Measurements from ENCODE around the gene CDH1.

The CDH1 gene

GRCh38 chr16:68857479-68857878, 120.4 kb downstream of the CDH1 start:
- no peak for DNase-seq (ENCODE audit: low read depth)

- no peak for DNase-seq (ENCODE audit: low read depth)
Observed at GRCh38 chr16:68859828-68860227, 122.7 kb downstream of the CDH1 start.

DNA sequence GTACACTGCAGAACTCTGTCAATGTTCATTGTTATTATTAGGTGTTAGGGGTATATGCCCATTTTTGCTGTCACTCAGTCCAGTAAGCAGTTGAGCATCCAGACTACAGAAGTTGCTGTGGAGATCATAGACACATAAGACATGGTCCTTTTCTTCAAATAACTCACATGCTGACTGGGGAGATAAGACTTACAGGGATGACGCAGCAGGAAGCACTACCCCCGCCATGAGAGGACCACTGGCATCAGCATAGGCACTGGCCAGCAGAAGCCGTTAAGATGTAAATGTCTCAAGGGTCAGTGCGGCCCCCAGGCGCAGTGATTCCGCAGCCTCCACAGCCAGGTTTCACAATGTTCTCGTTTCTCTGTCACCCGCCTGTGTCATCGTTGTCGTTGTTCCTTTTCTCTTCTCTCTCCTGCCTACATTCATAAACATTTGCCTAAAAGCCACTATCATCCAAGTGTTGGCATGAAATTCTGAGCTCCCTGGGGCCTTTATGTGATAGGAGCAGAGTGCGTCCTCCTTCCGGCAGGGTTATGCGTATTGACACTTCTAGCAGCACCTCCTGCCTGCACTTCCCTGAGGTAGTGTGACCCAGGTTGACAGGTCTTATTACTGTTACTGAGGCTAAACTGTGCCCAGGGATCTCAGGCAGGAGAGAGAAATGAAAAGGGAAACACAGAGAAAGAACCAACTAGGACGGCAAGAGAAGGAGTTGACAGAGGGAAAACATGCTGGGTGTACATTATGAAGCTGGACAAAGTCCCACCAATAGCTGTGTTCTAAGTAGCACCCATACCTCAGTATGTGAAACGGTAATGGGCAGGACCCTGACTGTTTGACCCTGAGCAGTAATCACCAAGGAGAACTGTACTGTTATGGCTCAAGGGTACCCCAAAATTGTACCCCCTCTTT, 124.1 kb downstream of the CDH1 start:
- DNase-seq (ENCODE audit: low read depth): no peak

DNA sequence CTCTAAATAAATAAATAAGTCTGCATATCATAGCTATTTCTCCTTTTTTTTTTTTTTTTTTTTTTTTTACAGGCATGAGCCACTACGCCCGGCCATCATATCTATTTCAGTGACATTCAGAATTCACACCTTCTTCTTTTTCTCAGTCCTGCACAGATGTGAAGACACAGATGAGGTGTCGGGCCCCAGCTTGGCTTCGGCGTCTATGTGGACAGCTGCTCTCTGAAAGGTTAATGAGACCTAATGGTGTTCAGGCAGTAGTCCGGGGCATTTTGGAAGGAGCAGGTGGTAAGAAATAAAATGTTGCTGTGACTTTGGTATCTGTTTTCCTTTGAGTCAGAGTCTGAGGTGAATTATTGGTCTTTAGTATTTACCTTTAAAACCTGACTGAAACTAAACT, 129.8 kb downstream of the CDH1 start:
- DNase-seq (ENCODE audit: low read depth): no peak

GRCh38 chr16:68869492-68870088, 132.5 kb downstream of the CDH1 start:
- no peak for DNase-seq (ENCODE audit: low read depth)

DNA sequence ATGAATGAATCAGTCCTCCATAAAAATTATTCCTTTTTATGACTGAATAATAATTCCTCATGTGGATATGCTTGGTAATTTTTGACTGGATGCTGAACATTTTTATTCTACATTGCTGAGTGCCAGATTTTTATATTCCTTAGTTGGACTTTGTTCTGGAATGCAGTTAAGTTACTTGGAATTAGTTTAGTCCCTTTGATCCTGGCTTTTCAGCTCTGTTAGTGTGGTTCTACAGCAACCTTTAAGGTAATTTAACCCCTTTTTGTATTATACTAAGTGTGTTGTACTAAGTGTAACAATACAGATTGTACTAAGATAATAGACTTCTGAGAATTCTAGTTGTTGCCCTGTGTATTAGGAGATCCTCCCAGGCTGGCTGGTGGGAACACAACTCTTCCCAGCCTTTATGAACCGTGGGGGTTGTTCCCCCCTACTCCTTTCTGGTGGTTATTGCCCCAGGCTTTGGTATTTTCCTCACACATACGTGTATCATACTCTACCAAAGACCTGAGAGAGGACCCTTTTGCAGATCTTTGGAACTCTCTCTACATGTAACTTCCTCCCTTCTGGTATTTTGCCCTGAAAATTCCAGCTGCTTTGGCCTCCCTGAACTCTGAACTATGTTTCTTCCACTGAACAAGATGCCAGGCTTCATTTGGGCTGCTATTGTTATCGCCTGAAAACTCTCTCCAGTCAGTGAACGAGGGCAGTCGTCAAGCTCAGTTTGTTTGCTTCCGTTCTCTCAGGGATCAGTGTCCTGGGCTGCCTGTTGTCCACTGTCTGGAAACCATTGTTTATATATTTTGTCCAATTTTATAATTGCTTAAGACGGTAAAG, 136.8 kb downstream of the CDH1 start:
- no peak for DNase-seq (ENCODE audit: low read depth)

GRCh38 chr16:68875871-68876270, 138.8 kb downstream of the CDH1 start:
- DNase-seq (ENCODE audit: low read depth): no peak

- no peak for DNase-seq (ENCODE audit: low read depth)
Observed at GRCh38 chr16:68883685-68884084, 146.6 kb downstream of the CDH1 start.

GRCh38 chr16:68884401-68884800, 147.3 kb downstream of the CDH1 start:
- DNase-seq (ENCODE audit: low read depth): no peak
